ENCODE data around the gene RNF213.
A peak's percentile ranks its signal among the peaks of the same experiment; 100 is the strongest.
"Not testable (repeated sequence)": the region's sequence is repeated elsewhere in the genome, so short reads cannot be mapped to it uniquely, and the experiment has no call there.

Gene RNF213

DNA sequence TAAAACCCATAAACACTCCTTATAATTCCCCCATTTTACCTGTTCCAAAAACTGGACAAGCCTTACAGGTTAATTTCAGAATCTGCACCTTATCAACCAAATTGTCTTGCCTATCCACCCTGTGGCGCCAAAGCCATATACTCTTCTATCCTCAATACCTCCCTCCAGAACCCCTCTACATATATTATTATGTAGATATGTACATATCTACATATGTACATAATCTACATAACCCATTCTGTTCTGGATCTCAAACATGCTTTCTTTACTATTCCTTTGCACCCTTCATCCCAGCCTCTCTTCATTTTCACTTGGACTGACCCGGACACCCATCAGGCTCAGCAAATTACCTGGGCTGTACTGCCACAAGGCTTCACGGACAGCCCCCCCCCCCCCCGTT, 142.3 kb downstream of the RNF213 start:
- in situ Hi-C loops (cut with MboI; ENCODE audit: low sequenced_read_pairs), result no loop called here
- H3K27me3 ChIP-seq (ENCODE audit: low read depth), result no peaks in the 10 kb centered on the region
- no peaks in the 10 kb centered on the region for H3K9me3 ChIP-seq
- no peaks in the 10 kb centered on the region for H3K36me3 ChIP-seq (replicated peaks)
- peak in 1 of 2 experiments; percentile 27 for DNase-seq (ENCODE audit: low spot score in 2 of 2)
- H3K4me1 ChIP-seq, result no peaks in the 10 kb centered on the region; the same call in 1 of the 2 replicates
- no peak overlapping the region for H3K4me3 ChIP-seq

DNA sequence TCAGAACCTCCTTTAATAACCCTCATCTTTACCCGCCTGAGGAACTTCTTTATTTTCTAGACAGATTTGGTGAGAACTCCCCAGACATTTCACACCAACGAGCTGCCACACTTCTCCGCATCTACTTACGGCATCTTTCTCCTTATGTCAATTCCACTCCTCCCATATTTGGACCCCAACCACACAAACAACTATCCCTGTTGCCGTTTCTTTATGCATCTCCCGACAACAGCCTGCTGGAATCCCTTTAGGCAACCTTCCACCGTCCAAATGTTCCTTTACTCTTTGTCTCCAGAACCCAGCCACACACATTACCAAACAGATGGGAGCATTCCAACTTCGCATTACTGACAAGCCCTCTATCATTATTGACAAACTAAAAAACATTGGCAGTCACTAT, 145.5 kb downstream of the RNF213 start:
- no peak overlapping the region for H3K4me3 ChIP-seq
- H3K9me3 ChIP-seq, result no peaks in the 10 kb centered on the region
- H3K4me1 ChIP-seq, result no peaks in the 10 kb centered on the region; the same call in 1 of the 2 replicates
- H3K36me3 ChIP-seq (replicated peaks), result no peaks in the 10 kb centered on the region
- in situ Hi-C loops (cut with MboI; ENCODE audit: low sequenced_read_pairs), result no loop called here
- no peaks in the 10 kb centered on the region for H3K27me3 ChIP-seq (ENCODE audit: low read depth)
- no peak for DNase-seq (ENCODE audit: low spot score in 2 of 2)

- H3K9me3 ChIP-seq; H3K36me3 ChIP-seq (replicated peaks); H3K27me3 ChIP-seq (ENCODE audit: low read depth); H3K4me3 ChIP-seq; H3K4me1 ChIP-seq; in situ Hi-C loops (cut with MboI; ENCODE audit: low sequenced_read_pairs); DNase-seq (ENCODE audit: low spot score in 2 of 2): not testable (repeated sequence)
Measured at GRCh38 chr17:80407917-80408316, 147.3 kb downstream of the RNF213 start.

GRCh38 chr17:80408872-80409271, 148.2 kb downstream of the RNF213 start:
- H3K9me3 ChIP-seq, result no peaks in the 10 kb centered on the region
- no peak for DNase-seq (ENCODE audit: low spot score in 2 of 2)
- H3K36me3 ChIP-seq (replicated peaks), result no peaks in the 10 kb centered on the region
- no peak overlapping the region for H3K4me3 ChIP-seq
- in situ Hi-C loops (cut with MboI; ENCODE audit: low sequenced_read_pairs), result no loop called here
- no peaks in the 10 kb centered on the region for H3K27me3 ChIP-seq (ENCODE audit: low read depth)
- no peaks in the 10 kb centered on the region for H3K4me1 ChIP-seq

DNA sequence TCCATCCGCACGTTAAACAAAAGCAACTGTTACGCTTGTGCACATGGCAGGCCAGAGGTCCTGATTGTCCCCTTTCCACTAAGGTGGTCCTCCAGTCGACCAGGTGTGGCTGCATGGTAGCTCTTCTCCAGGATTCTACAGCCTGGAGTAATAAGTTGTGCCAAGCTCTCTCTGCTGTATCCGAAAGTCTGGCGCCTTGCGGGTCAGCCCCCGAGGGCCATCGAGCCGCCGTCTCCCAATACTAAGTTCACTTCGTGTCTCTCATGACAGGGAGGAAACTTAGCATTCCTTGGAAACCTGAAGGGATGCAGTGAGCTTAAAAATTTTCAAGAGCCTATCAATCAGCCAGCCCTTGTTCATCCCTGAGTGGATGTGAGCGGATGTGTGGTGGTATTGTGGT, 149.0 kb downstream of the RNF213 start:
- in situ Hi-C loops (cut with MboI; ENCODE audit: low sequenced_read_pairs), result no loop called here
- Histone ChIP-seq H3K4me3 (no peak overlapping the region), H3K36me3 (replicated peaks) (no peaks in the 10 kb centered on the region), H3K27me3 (ENCODE audit: low read depth) (no peaks in the 10 kb centered on the region), H3K4me1 (peaks cover 6% of the 10 kb centered on the region; the same call in 1 of the 2 replicates), H3K9me3 (no peaks in the 10 kb centered on the region)
- DNase-seq (ENCODE audit: low spot score in 2 of 2), result no peak

- in situ Hi-C loops (cut with MboI; ENCODE audit: low sequenced_read_pairs); H3K36me3 ChIP-seq (replicated peaks): not testable (repeated sequence)
Measured at GRCh38 chr17:80410441-80411087, 149.9 kb downstream of the RNF213 start.

DNA sequence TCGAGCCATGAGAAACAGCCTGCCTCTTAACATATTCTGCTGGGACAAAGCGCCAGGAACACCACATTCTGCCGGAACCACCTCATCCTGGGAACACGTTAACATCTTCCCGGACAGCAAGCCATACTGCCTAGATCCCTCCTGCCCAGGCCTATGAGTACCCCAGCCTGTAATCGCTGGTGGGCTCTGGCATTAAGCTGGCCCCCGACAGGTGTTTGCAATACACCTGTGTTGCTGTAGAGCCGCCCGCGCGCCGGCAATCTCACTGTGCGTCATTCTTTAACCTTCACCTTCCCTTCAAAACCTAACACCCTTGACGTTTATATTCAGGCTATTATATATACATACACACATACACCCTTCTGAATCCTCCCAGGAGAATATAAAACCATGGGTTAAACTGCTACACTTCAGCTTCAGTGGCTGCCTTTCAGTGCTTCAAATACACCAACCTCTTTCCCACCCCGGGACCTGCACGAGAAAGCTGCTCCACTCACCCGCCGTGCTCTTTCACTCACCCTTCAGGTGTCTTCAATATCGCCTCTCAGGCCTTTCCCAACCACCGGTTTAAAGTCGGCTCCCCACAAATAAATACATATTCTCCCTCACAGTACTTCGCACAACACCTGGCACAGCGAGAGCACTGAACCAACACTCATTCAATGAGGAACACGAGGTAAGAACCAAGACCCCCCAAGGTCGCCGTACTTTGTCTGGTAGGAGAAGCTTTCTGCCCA, 153.3 kb downstream of the RNF213 start:
- in situ Hi-C loops (cut with MboI; ENCODE audit: low sequenced_read_pairs), result no loop called here
- Histone ChIP-seq H3K27me3 (ENCODE audit: low read depth) (no peaks in the 10 kb centered on the region), H3K36me3 (replicated peaks) (peaks cover 3% of the 10 kb centered on the region), H3K4me3 (peak overlapping the region; percentile 100), H3K9me3 (no peaks in the 10 kb centered on the region; the same call in 1 of the 2 replicates), H3K4me1 (peaks cover 6% of the 10 kb centered on the region; the same call in 1 of the 2 replicates)
- no peak for DNase-seq (ENCODE audit: low spot score in 2 of 2)

More at GRCh38 chr17:80410441-80411087, 149.9 kb downstream of the RNF213 start:
- not testable (repeated sequence) for H3K27me3 ChIP-seq (ENCODE audit: low read depth); H3K4me3 ChIP-seq; H3K4me1 ChIP-seq; DNase-seq (ENCODE audit: low spot score in 2 of 2); H3K9me3 ChIP-seq

- H3K36me3 ChIP-seq (replicated peaks), result peaks cover 3% of the 10 kb centered on the region
- H3K4me1 ChIP-seq, result peaks cover 6% of the 10 kb centered on the region; the same call in 1 of the 2 replicates
- in situ Hi-C loops (cut with MboI; ENCODE audit: low sequenced_read_pairs), result no loop called here
- peak overlapping the region; percentile 100 for H3K4me3 ChIP-seq
- H3K9me3 ChIP-seq, result no peaks in the 10 kb centered on the region; the same call in 1 of the 2 replicates
- DNase-seq (ENCODE audit: low spot score in 2 of 2), result no peak
- H3K27me3 ChIP-seq (ENCODE audit: low read depth), result no peaks in the 10 kb centered on the region
Measured at GRCh38 chr17:80414508-80414802, 153.8 kb downstream of the RNF213 start.

GRCh38 chr17:80414803-80415625, 154.4 kb downstream of the RNF213 start, which contains the start of gene ENDOV:
TSS of gene ENDOV (plus strand) at chr17:80415167. CDS start at chr17:80415195, 28 bp downstream.
- H3K36me3 ChIP-seq (replicated peaks), result peaks cover 3% of the 10 kb centered on the region
- H3K4me3 ChIP-seq, result peak within 1 kb of the TSS; percentile 100
- no peaks in the 10 kb centered on the region; the same call in 1 of the 2 replicates for H3K9me3 ChIP-seq
- in situ Hi-C loops (cut with MboI; ENCODE audit: low sequenced_read_pairs), result no loop called here
- H3K27me3 ChIP-seq (ENCODE audit: low read depth), result no peaks in the 10 kb centered on the region
- H3K4me1 ChIP-seq, result peaks cover 6% of the 10 kb centered on the region; the same call in 1 of the 2 replicates
- peak; percentile 83 to 94 for DNase-seq (ENCODE audit: low spot score in 2 of 2)

- in situ Hi-C loops (cut with MboI; ENCODE audit: low sequenced_read_pairs), result no loop called here
- peaks cover 3% of the 10 kb centered on the region for H3K36me3 ChIP-seq (replicated peaks)
- no peaks in the 10 kb centered on the region for H3K27me3 ChIP-seq (ENCODE audit: low read depth)
- H3K4me3 ChIP-seq, result peak overlapping the region; percentile 100
- H3K4me1 ChIP-seq, result peaks cover 6% of the 10 kb centered on the region; the same call in 1 of the 2 replicates
- no peak for DNase-seq (ENCODE audit: low spot score in 2 of 2)
- H3K9me3 ChIP-seq, result no peaks in the 10 kb centered on the region; the same call in 1 of the 2 replicates
Measured at GRCh38 chr17:80415626-80416137, 155.0 kb downstream of the RNF213 start.

DNA sequence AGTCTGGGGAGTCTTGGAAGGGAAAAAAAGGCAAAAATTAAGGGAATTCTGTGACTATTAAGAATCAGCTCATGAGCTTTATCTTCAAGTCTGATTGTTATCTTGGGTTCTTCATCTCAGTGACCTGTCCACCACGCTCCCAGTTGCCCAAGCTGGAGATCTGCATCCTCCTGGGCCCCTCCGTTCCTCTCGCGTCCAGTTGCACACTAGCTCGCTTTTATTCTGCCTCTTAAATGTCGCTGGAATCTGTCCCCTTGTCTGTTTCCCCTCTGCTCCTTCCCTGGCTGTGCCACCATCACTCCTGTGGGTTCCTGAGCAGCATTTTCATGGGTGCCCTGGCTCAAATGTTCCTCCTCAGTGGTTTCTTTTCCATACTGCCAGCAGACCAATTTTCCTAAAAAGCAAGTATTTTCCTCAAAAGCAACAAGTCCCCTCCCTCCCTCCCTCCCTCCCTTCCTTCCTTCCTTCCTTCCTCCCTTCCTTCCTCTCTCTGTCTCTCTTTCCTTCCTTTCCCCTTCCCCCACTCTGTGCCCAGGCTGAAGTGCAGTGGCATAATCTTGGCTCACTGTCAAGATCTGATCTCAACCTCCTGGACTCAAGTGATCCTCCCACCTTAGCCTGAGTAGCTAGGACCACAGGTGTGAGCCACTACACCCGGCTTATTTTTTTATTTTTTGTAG, 155.7 kb downstream of the RNF213 start:
- no peak for DNase-seq (ENCODE audit: low spot score in 2 of 2)
- no peaks in the 10 kb centered on the region; the same call in 1 of the 2 replicates for H3K9me3 ChIP-seq
- H3K36me3 ChIP-seq (replicated peaks), result peaks cover 3% of the 10 kb centered on the region
- in situ Hi-C loops (cut with MboI; ENCODE audit: low sequenced_read_pairs), result no loop called here
- H3K27me3 ChIP-seq (ENCODE audit: low read depth), result no peaks in the 10 kb centered on the region
- H3K4me3 ChIP-seq, result no peak overlapping the region; the same call in 1 of the 2 replicates
- peaks cover 6% of the 10 kb centered on the region; the same call in 1 of the 2 replicates for H3K4me1 ChIP-seq

- Histone ChIP-seq H3K27me3 (ENCODE audit: low read depth) (no peaks in the 10 kb centered on the region), H3K4me1 (peaks cover 6% of the 10 kb centered on the region; the same call in 1 of the 2 replicates), H3K9me3 (no peaks in the 10 kb centered on the region; the same call in 1 of the 2 replicates), H3K36me3 (replicated peaks) (peaks cover 3% of the 10 kb centered on the region), H3K4me3 (no peak overlapping the region)
- DNase-seq (ENCODE audit: low spot score in 2 of 2), result no peak
- in situ Hi-C loops (cut with MboI; ENCODE audit: low sequenced_read_pairs), result no loop called here
Measured at GRCh38 chr17:80416940-80417293, 156.3 kb downstream of the RNF213 start.

- H3K9me3 ChIP-seq, result no peaks in the 10 kb centered on the region; the same call in 1 of the 2 replicates
- in situ Hi-C loops (cut with MboI; ENCODE audit: low sequenced_read_pairs), result no loop called here
Measured at GRCh38 chr17:80418589-80418988, 157.9 kb downstream of the RNF213 start.

More at GRCh38 chr17:80418589-80418988, 157.9 kb downstream of the RNF213 start:
- Histone ChIP-seq H3K4me3 (no peak overlapping the region), H3K4me1 (peaks cover 6% of the 10 kb centered on the region; the same call in 1 of the 2 replicates), H3K36me3 (replicated peaks) (peaks cover 3% of the 10 kb centered on the region), H3K27me3 (ENCODE audit: low read depth) (no peaks in the 10 kb centered on the region)
- DNase-seq (ENCODE audit: low spot score in 2 of 2), result no peak

Measured in HAP-1 (cell line).